Endothelial cell of umbilical vein (primary cell): Measurements from ENCODE around the gene SMARCA4.

Experiments used
- POLR2AphosphoS5 ChIP-seq: IDR thresholded peaks from 2 replicates; pipeline ENCODE4 v1.6.1; 2012; ENCODE audit warnings: low read depth, mild to moderate bottlenecking, control low read depth, low read length, moderate library complexity; ENCODE audit not compliant: insufficient read depth
- TF ChIP-seq, protein P1 (sequence below), 2 donors: IDR thresholded peaks; 1 replicate in 1 of 2; 2 replicates in 1 of 2; pipeline ENCODE4 v1.5.1; 2011; ENCODE audit warnings: low read length in 2 of 2, mild to moderate bottlenecking in 2 of 2, moderate library complexity in 2 of 2, control low read depth in 1 of 2, inconsistent platforms in 1 of 2, low read depth in 1 of 2; ENCODE audit not compliant: insufficient read depth in 1 of 2; ENCODE audit errors: extremely low read depth in 1 of 2

DNA sequence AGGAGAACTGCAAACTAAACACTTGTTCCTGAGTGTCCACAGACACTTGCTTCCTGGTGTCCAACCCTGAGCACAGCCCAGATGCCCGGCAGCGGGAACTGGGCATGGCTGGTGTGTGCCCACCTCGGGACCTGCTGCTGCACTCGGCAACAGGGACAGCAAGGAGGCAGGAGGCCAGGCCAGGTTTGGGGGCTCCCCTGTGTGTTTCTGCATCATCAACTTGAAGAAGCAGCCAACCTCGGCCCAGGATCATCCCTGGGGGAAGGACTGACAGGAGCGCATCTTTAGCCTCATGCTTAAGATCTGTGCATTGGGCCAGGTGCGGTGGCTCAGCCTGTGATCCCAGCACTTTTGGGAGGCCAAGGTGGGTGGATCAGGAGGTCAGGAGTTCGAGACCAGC lies 93.4 kb downstream of the SMARCA4 start:
- TF ChIP-seq, protein P1, sequence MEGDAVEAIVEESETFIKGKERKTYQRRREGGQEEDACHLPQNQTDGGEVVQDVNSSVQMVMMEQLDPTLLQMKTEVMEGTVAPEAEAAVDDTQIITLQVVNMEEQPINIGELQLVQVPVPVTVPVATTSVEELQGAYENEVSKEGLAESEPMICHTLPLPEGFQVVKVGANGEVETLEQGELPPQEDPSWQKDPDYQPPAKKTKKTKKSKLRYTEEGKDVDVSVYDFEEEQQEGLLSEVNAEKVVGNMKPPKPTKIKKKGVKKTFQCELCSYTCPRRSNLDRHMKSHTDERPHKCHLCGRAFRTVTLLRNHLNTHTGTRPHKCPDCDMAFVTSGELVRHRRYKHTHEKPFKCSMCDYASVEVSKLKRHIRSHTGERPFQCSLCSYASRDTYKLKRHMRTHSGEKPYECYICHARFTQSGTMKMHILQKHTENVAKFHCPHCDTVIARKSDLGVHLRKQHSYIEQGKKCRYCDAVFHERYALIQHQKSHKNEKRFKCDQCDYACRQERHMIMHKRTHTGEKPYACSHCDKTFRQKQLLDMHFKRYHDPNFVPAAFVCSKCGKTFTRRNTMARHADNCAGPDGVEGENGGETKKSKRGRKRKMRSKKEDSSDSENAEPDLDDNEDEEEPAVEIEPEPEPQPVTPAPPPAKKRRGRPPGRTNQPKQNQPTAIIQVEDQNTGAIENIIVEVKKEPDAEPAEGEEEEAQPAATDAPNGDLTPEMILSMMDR (IDR thresholded peaks at IDR 0.05; ENCODE audit: extremely low read depth in 1 of 2, insufficient read depth in 1 of 2, low read depth in 1 of 2, low read length in 2 of 2): no peak
- no peak for TF ChIP-seq POLR2AphosphoS5
